ENCODE results near the gene PDCD1LG2. TPM values are rescaled to one million over a fixed set of nuclear protein-coding genes. Genes with fewer than 3 reads are reported as not detected.

PDCD1LG2 gene
- total and polyA plus RNA-seq, 9 donors = 0.34 to 2.2 (median 1.1) TPM

Other genes starting within 250 kb of the PDCD1LG2 start
- 0.71 TPM for gene RLN2, start 205.8 kb upstream of the PDCD1LG2 start, total RNA-seq
- 1 to 10 TPM in 4 of 8 donors, under 1 TPM in 4; 0.48 to 1.5 (median 0.93) TPM for gene RLN2, start 205.8 kb upstream of the PDCD1LG2 start, polyA plus RNA-seq (ENCODE audit: insufficient read depth in 1 of 8, insufficient read length in 8 of 8, low replicate concordance in 1 of 8)
- gene RLN1, start 170.7 kb upstream of the PDCD1LG2 start, total RNA-seq = 0.35 TPM
- under 1 TPM in 5 of 8 donors, not detected in 3; 0.23 to 0.67 (median 0.43) TPM for gene RLN1, start 170.7 kb upstream of the PDCD1LG2 start, polyA plus RNA-seq (ENCODE audit: insufficient read depth in 1 of 8, insufficient read length in 8 of 8, low replicate concordance in 1 of 8)
- gene PLGRKT, start 72.6 kb upstream of the PDCD1LG2 start, total RNA-seq = 28.0 TPM
- gene PLGRKT, start 72.6 kb upstream of the PDCD1LG2 start, polyA plus RNA-seq (ENCODE audit: insufficient read depth in 1 of 8, insufficient read length in 8 of 8, low replicate concordance in 1 of 8) = 10 to 100 TPM; 27.4 to 33.7 (median 31.4) TPM
- gene CD274, start 60.0 kb upstream of the PDCD1LG2 start, total RNA-seq = 0.62 TPM
- gene CD274, start 60.0 kb upstream of the PDCD1LG2 start, polyA plus RNA-seq (ENCODE audit: insufficient read depth in 1 of 8, insufficient read length in 8 of 8, low replicate concordance in 1 of 8) = under 1 TPM; 0.34 to 0.96 (median 0.74) TPM
- 18.4 TPM for gene RIC1, start 118.6 kb downstream of the PDCD1LG2 start, total RNA-seq
- 10 to 100 TPM; 13.4 to 20.7 (median 16.2) TPM for gene RIC1, start 118.6 kb downstream of the PDCD1LG2 start, polyA plus RNA-seq (ENCODE audit: insufficient read depth in 1 of 8, insufficient read length in 8 of 8, low replicate concordance in 1 of 8)

Measured in muscle of leg (tissue), 9 donors.